H1 (cell line): ENCODE results near the gene PIGK. TPM values are rescaled to one million over a fixed set of nuclear protein-coding genes. Genes with fewer than 3 reads are reported as not detected.

Experiments used
- CTCF ChIA-PET: fragments of 300-600 bp; sonication (Branson Sonifier 250); formaldehyde crosslinking; loops from one replicate; lab custom pipeline; 2021; ENCODE audit not compliant: partially characterized antibody; lab: Charles Lee
- POLR2A ChIA-PET: fragments of 300-600 bp; sonication (Branson Sonifier 250); formaldehyde crosslinking; loops from one replicate; lab custom pipeline; 2021; ENCODE audit warnings: inconsistent platforms; ENCODE audit not compliant: partially characterized antibody; lab: Charles Lee
- DNase-seq, 2 experiments: peaks; one replicate each; pipeline versions ENCODE4 v3.0.0 to v3.0.0-alpha.2; 2010 to 2022; ENCODE audit warnings: low spot score in 2 of 2, low read depth in 1 of 2, mixed read lengths in 1 of 2
- FAIRE-seq: peaks from 2 replicates; lab custom pipeline; 2011; peaks lifted over from hg19 to GRCh38; lab: Jason Lieb, UNC
- H2AFZ ChIP-seq: 2 replicates; pipeline ENCODE4 v1.8.1; 2012; ENCODE audit warnings: low read length, inconsistent platforms
- H2AK5ac ChIP-seq: 2 replicates; pipeline ENCODE4 v1.6.1; 2013; ENCODE audit warnings: low read depth, low read length
- H2BK120ac ChIP-seq: replicated peaks from 2 replicates; pipeline ENCODE3; 2013; ENCODE audit warnings: low read depth, low read length, inconsistent platforms
- H2BK12ac ChIP-seq: 2 replicates; pipeline ENCODE4 v1.6.1; 2013; ENCODE audit warnings: low read depth, low read length
- H2BK15ac ChIP-seq: 2 replicates; pipeline ENCODE4 v1.6.1; 2013; ENCODE audit warnings: low read length
- H2BK20ac ChIP-seq: 2 replicates; pipeline ENCODE4 v1.6.1; 2013; ENCODE audit warnings: low read length
- H2BK5ac ChIP-seq: 2 replicates; pipeline ENCODE4 v1.6.1; 2013; ENCODE audit warnings: low read depth, low read length
- H3K14ac ChIP-seq: 2 replicates; pipeline ENCODE4 v1.6.1; 2013; ENCODE audit warnings: inconsistent platforms; ENCODE audit not compliant: insufficient read length
- H3K18ac ChIP-seq: 2 replicates; pipeline ENCODE4 v1.6.1; 2013; ENCODE audit warnings: low read length; ENCODE audit errors: extremely low read depth
- H3K23ac ChIP-seq: 2 replicates; pipeline ENCODE4 v1.6.1; 2013; ENCODE audit warnings: inconsistent platforms; ENCODE audit not compliant: insufficient read length
- H3K23me2 ChIP-seq: 2 replicates; pipeline ENCODE4 v1.6.1; 2013; ENCODE audit warnings: low read depth, low read length
- H3K27ac ChIP-seq: 2 replicates; pipeline ENCODE4 v1.6.1; 2011; ENCODE audit warnings: low read depth, low read length, inconsistent platforms
- H3K27me3 ChIP-seq, 4 experiments: replicated peaks in 1 of 4; 1 replicate in 1 of 4; 2 replicates in 3 of 4; pipeline versions ENCODE4 v1.6.1 to v1.8.1; 2011 to 2013; ENCODE audit warnings: low read length in 3 of 4, mild to moderate bottlenecking in 3 of 4, inconsistent platforms in 2 of 4, mixed read lengths in 2 of 4, moderate library complexity in 1 of 4; ENCODE audit not compliant: control insufficient read depth in 3 of 4, insufficient read depth in 3 of 4; ENCODE audit errors: extremely low read depth in 1 of 4
- H3K36me3 ChIP-seq, 4 experiments: 2 replicates each; pipeline versions ENCODE4 v1.6.1 to v1.8.1; 2011 to 2013; ENCODE audit warnings: mild to moderate bottlenecking in 4 of 4, low read length in 3 of 4, moderate library complexity in 2 of 4, control low read depth in 1 of 4, inconsistent platforms in 1 of 4; ENCODE audit not compliant: insufficient read depth in 4 of 4, control insufficient read depth in 2 of 4
- H3K4ac ChIP-seq: replicated peaks from 2 replicates; pipeline ENCODE3; 2013; ENCODE audit warnings: low read length, low read depth, mixed read lengths, inconsistent platforms; ENCODE audit not compliant: insufficient read length
- H3K4me1 ChIP-seq, 4 experiments: replicated peaks in 1 of 4; 1 replicate in 1 of 4; 2 replicates in 3 of 4; pipeline versions ENCODE4 v1.6.1 to v1.8.1; 2011 to 2013; ENCODE audit warnings: low read length in 3 of 4, inconsistent platforms in 2 of 4, mixed read lengths in 1 of 4; ENCODE audit not compliant: insufficient read depth in 4 of 4, control insufficient read depth in 3 of 4
- H3K4me2 ChIP-seq, 2 experiments: 2 replicates each; pipeline versions ENCODE4 v1.6.1 to v1.8.1; 2011 to 2013; ENCODE audit warnings: low read depth in 2 of 2, low read length in 2 of 2, control low read depth in 1 of 2, inconsistent platforms in 1 of 2, mild to moderate bottlenecking in 1 of 2; ENCODE audit not compliant: insufficient read depth in 1 of 2
- H3K4me3 ChIP-seq, 4 experiments: fragments of 200-600, 300-600 bp in 1 of 4; sonication (generic), shearing (Covaris generic), sonication (Bioruptor Twin) in 1 of 4; 2 replicates each; pipeline versions ENCODE4 v1.5.1 to v1.8.1; 2011 to 2016; ENCODE audit warnings: low read length in 4 of 4, low read depth in 3 of 4, control low read depth in 2 of 4, inconsistent platforms in 2 of 4, mild to moderate bottlenecking in 2 of 4, mixed read lengths in 1 of 4, moderate library complexity in 1 of 4; ENCODE audit not compliant: insufficient read depth in 2 of 4; ENCODE audit errors: extremely low read depth in 1 of 4
- H3K56ac ChIP-seq: replicated peaks from 2 replicates; pipeline ENCODE3; 2013; ENCODE audit warnings: low read depth, mild to moderate bottlenecking, mixed read lengths, low read length, inconsistent platforms; ENCODE audit not compliant: insufficient read length
- H3K79me1 ChIP-seq: 2 replicates; pipeline ENCODE4 v1.6.1; 2013; ENCODE audit warnings: low read depth, low read length, control low read depth
- H3K79me2 ChIP-seq, 2 experiments: 2 replicates each; pipeline versions ENCODE4 v1.6.1 to v1.8.1; 2012 to 2013; ENCODE audit warnings: low read length in 2 of 2, mild to moderate bottlenecking in 2 of 2, inconsistent platforms in 1 of 2; ENCODE audit not compliant: insufficient read depth in 2 of 2, control insufficient read depth in 1 of 2
- H3K9ac ChIP-seq, 4 experiments: replicated peaks in 1 of 4; 1 replicate in 1 of 4; 2 replicates in 3 of 4; pipeline versions ENCODE4 v1.6.1 to v1.8.1; 2011 to 2013; ENCODE audit warnings: low read depth in 3 of 4, low read length in 3 of 4, control low read depth in 2 of 4, mild to moderate bottlenecking in 2 of 4, moderate library complexity in 2 of 4, inconsistent platforms in 1 of 4; ENCODE audit errors: extremely low read depth in 1 of 4
- H3K9me3 ChIP-seq, 2 experiments: 2 replicates each; pipeline versions ENCODE4 v1.6.1 to v1.8.1; 2012 to 2013; ENCODE audit warnings: mild to moderate bottlenecking in 2 of 2, moderate library complexity in 2 of 2, control low read depth in 1 of 2, inconsistent platforms in 1 of 2, low read depth in 1 of 2, low read length in 1 of 2, mixed read lengths in 1 of 2; ENCODE audit not compliant: insufficient read depth in 2 of 2
- H4K20me1 ChIP-seq, 2 experiments: replicated peaks in 1 of 2; 2 replicates each; pipeline versions ENCODE3 to v1.8.1; 2011 to 2013; ENCODE audit warnings: inconsistent platforms in 2 of 2, low read length in 2 of 2, mild to moderate bottlenecking in 1 of 2; ENCODE audit not compliant: insufficient read depth in 2 of 2, control insufficient read depth in 1 of 2
- H4K5ac ChIP-seq: 2 replicates; pipeline ENCODE4 v1.6.1; 2013; ENCODE audit warnings: low read length, low read depth, mixed read lengths, inconsistent platforms; ENCODE audit not compliant: insufficient read length
- H4K8ac ChIP-seq: 2 replicates; pipeline ENCODE4 v1.8.0; 2013; ENCODE audit warnings: mild to moderate bottlenecking, moderate library complexity, low read length, inconsistent platforms; ENCODE audit not compliant: insufficient read depth; ENCODE audit errors: extremely low read depth
- H4K91ac ChIP-seq: replicated peaks from 2 replicates; pipeline ENCODE3; 2013; ENCODE audit warnings: low read length, mixed read lengths, inconsistent platforms; ENCODE audit not compliant: insufficient read length
- ASH2L ChIP-seq: fragments of 200-600, 300-600 bp; sonication (generic); IDR thresholded peaks from one replicate; pipeline ENCODE4 v1.7.1; 2017; ENCODE audit warnings: low read length
- BACH1 ChIP-seq: IDR thresholded peaks from 2 replicates; pipeline ENCODE4 v1.6.1; 2012; ENCODE audit warnings: low read length, improper control_type of control experiment
- CEBPB ChIP-seq: IDR thresholded peaks from 2 replicates; pipeline ENCODE4 v1.6.1; 2012; ENCODE audit warnings: low read depth, low read length
- MAFK ChIP-seq: IDR thresholded peaks from 2 replicates; pipeline ENCODE4 v1.6.1; 2012; ENCODE audit warnings: low read depth, mild to moderate bottlenecking, improper control_type of control experiment, low read length
- RBBP5 ChIP-seq: IDR thresholded peaks from 2 replicates; pipeline ENCODE4 v1.7.1; 2012; ENCODE audit warnings: low read depth, mild to moderate bottlenecking, inconsistent platforms, low read length, moderate library complexity, borderline replicate concordance
- SAP30 ChIP-seq: fragments of 300-600 bp; sonication (generic); IDR thresholded peaks from 2 replicates; pipeline ENCODE4 v1.7.1; 2012; ENCODE audit warnings: low read length, moderate library complexity, mild to moderate bottlenecking, inconsistent platforms; ENCODE audit not compliant: insufficient read depth, insufficient replicate concordance
- SP1 ChIP-seq: IDR thresholded peaks from 2 replicates; pipeline ENCODE4 v1.6.1; 2011; ENCODE audit warnings: low read depth, low read length
- SP4 ChIP-seq: IDR thresholded peaks from 2 replicates; pipeline ENCODE4 v1.6.1; 2012; ENCODE audit warnings: low read length, inconsistent platforms
- TEAD4 ChIP-seq: IDR thresholded peaks from 2 replicates; pipeline ENCODE4 v1.6.1; 2012; ENCODE audit warnings: low read depth, low read length, inconsistent platforms, mixed read lengths
- WGBS, 2 experiments: shearing (Covaris generic) in 1 of 2; methylation state at CpG; one replicate each; pipeline versions ENCODE4 v1.1.6 to v1.1.7; 2013 to 2015; ENCODE audit warnings: low lambda C conversion rate in 2 of 2, mixed read lengths in 2 of 2, inconsistent platforms in 1 of 2, low coverage in 1 of 2, missing lambda C conversion rate in 1 of 2; ENCODE audit not compliant: insufficient replicate concordance in 2 of 2, insufficient coverage in 1 of 2, insufficient read length in 1 of 2; ENCODE audit errors: extremely low coverage in 1 of 2, missing lambda C conversion rate in 1 of 2; 5-methylcytosine and 5-hydroxymethylcytosine counted together
- polyA plus RNA-seq, 7 experiments: library from polyadenylated mRNA; depleted of rRNA in 3 of 7; stranded (reverse) in 5 of 7; unstranded in 2 of 7; fragments of >200 nt in 5 of 7; fragments of 200-250 nt in 2 of 7; gene quantifications; 1 replicate in 5 of 7; 2 replicates in 1 of 7; 4 replicates in 1 of 7; pipeline versions ENCODE4 v1.2.1 to v1.2.3, GENCODE V29; 2011 to 2013; ENCODE audit warnings: missing spikeins in 2 of 7, mixed read lengths in 2 of 7
- total RNA-seq: library from RNA; stranded (reverse); fragmentation: NEBNext Ultra II Directional; extraction: Animal tissue kit (Norgen Biotek cat#: 25700); gene quantifications from 2 replicates; pipeline ENCODE4 v1.2.1, GENCODE V29; 2021
- TF ChIP-seq, protein P1 (sequence below), 3 experiments: IDR thresholded peaks; 1 replicate in 2 of 3; 2 replicates in 1 of 3; pipeline versions ENCODE4 v1.5.1 to v1.6.1; 2011; ENCODE audit warnings: low read length in 3 of 3, mild to moderate bottlenecking in 3 of 3, inconsistent platforms in 2 of 3, low read depth in 1 of 3, moderate library complexity in 1 of 3; ENCODE audit not compliant: insufficient read depth in 1 of 3; ENCODE audit errors: control extremely low read depth in 1 of 3
- TF ChIP-seq, protein P2 (sequence below): IDR thresholded peaks from 2 replicates; pipeline ENCODE4 v1.6.1; 2012; ENCODE audit warnings: low read length, inconsistent platforms

Gene PIGK
- total and polyA plus RNA-seq, 2 of the 8 experiments (the other 6 are each of a cell fraction or from before 2014, with no cell fraction given) = 5.6 to 23.2 TPM

DNA sequence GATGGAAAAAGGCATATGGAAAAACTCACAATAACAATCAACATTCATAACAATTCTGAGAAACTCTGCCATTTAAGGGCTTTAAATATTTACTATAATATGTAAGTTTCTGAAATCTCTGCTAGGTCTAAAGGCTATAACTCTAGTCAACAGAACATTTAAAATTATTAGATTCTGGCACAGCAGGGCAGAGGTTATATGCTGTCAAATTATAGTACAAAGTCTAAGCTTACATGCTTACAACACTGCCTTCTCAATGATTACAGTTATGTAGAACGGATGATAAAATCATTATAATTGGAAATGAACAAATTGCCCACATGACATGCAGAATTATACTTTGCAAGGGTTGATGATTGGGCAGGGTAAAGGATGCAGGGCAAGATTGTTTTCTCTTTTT, 97.7 kb downstream of the PIGK start:
- CTCF ChIA-PET = interaction anchor here (0.7 to 1.7 kb wide), 6 partner anchors 15 to 1213 kb away, joined by 3 to 7 read pairs (median 3); no protein-coding TSS in a partner anchor
- no peak for TF ChIP-seq RBBP5
- no peak for TF ChIP-seq SP4
- TF ChIP-seq BACH1 = no peak
- no peak for TF ChIP-seq SAP30
- TF ChIP-seq MAFK = no peak
- no peak for TF ChIP-seq TEAD4
- TF ChIP-seq CEBPB = no peak
- TF ChIP-seq, protein P1, sequence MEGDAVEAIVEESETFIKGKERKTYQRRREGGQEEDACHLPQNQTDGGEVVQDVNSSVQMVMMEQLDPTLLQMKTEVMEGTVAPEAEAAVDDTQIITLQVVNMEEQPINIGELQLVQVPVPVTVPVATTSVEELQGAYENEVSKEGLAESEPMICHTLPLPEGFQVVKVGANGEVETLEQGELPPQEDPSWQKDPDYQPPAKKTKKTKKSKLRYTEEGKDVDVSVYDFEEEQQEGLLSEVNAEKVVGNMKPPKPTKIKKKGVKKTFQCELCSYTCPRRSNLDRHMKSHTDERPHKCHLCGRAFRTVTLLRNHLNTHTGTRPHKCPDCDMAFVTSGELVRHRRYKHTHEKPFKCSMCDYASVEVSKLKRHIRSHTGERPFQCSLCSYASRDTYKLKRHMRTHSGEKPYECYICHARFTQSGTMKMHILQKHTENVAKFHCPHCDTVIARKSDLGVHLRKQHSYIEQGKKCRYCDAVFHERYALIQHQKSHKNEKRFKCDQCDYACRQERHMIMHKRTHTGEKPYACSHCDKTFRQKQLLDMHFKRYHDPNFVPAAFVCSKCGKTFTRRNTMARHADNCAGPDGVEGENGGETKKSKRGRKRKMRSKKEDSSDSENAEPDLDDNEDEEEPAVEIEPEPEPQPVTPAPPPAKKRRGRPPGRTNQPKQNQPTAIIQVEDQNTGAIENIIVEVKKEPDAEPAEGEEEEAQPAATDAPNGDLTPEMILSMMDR (IDR thresholded peaks at IDR 0.05; ENCODE audit: control extremely low read depth in 1 of 3, insufficient read depth in 1 of 3, low read depth in 1 of 3, low read length in 3 of 3) = no peak
- TF ChIP-seq SP1 = no peak
- TF ChIP-seq ASH2L = no peak
- TF ChIP-seq, protein P2, sequence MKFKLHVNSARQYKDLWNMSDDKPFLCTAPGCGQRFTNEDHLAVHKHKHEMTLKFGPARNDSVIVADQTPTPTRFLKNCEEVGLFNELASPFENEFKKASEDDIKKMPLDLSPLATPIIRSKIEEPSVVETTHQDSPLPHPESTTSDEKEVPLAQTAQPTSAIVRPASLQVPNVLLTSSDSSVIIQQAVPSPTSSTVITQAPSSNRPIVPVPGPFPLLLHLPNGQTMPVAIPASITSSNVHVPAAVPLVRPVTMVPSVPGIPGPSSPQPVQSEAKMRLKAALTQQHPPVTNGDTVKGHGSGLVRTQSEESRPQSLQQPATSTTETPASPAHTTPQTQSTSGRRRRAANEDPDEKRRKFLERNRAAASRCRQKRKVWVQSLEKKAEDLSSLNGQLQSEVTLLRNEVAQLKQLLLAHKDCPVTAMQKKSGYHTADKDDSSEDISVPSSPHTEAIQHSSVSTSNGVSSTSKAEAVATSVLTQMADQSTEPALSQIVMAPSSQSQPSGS = no peak

More for the DNA sequence above, 97.7 kb downstream of the PIGK start:
- Histone ChIP-seq H2BK12ac (no peak overlapping the region), H3K56ac (no peak overlapping the region), H2BK5ac (no peak overlapping the region), H4K91ac (no peak overlapping the region), H2AK5ac (no peak overlapping the region), H3K4me1 (no peaks in the 10 kb centered on the region), H2BK15ac (no peak overlapping the region), H3K18ac (no peak overlapping the region), H3K27me3 (no peaks in the 10 kb centered on the region), H3K4ac (no peak overlapping the region), H3K36me3 (no peaks in the 10 kb centered on the region), H4K8ac (no peak overlapping the region), H2AFZ (no peak overlapping the region), H3K14ac (no peak overlapping the region), H3K9me3 (no peaks in the 10 kb centered on the region), H3K79me1 (no peaks in the 10 kb centered on the region), H3K9ac (no peak overlapping the region), H3K4me2 (no peak overlapping the region), H2BK120ac (no peak overlapping the region), H3K4me3 (no peak overlapping the region), H3K27ac (no peak overlapping the region), H2BK20ac (no peak overlapping the region), H3K79me2 (no peaks in the 10 kb centered on the region), H4K5ac (no peak overlapping the region), H4K20me1 (no peaks in the 10 kb centered on the region), H3K23me2 (no peaks in the 10 kb centered on the region), H3K23ac (no peak overlapping the region)
- POLR2A ChIA-PET = no interaction called here
- FAIRE-seq (no peak), DNase-seq (no peak)
- 100% methylated on average over 1 of the region's 1 CpG; no CpG with 5 or more reads in 1 of the 2 experiments for WGBS, 2 experiments
